Adrenal gland (tissue), 5 donors: ENCODE data around the gene MICU2.

Experiments used
- POLR2A ChIP-seq, 2 donors: fragments of 450-650 bp; IDR thresholded peaks; one replicate each; pipeline ENCODE4 v1.6.1; 2017; ENCODE audit warnings: antibody characterized with exemption in 2 of 2, mild to moderate bottlenecking in 2 of 2, moderate library complexity in 1 of 2
- TF ChIP-seq, protein P1 (sequence below), 6 experiments: fragments of 450-650 bp in 4 of 6; fragments of 200-600 bp in 2 of 6; sonication (generic) in 1 of 6; IDR thresholded peaks; 1 replicate in 5 of 6; 2 replicates in 1 of 6; pipeline versions ENCODE4 v1.5.1 to v1.8.0; 2016 to 2021; ENCODE audit warnings: antibody characterized with exemption in 6 of 6, mild to moderate bottlenecking in 2 of 6, moderate library complexity in 1 of 6
- donor health status: DM: no; HTN: no; CAD: no.

DNA sequence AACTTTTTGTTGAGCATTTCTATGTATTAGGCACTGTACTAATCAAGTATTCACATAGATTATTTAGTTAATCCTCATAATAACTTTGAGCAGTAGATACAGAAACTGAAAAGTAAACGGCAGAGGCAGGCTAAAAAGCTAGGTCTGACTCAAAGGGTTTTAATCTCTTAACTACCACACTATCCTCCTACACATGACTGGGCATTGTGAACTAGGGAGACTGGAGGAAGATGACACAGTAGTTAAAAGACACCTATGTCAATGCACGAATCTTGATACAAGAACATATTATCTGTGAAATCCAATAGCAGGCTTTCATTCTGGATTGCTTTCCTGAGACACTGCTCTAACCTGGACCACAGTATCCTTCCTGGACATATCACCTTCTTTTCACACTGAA lies 36.3 kb downstream of the MICU2 start:
- TF ChIP-seq, protein P1, sequence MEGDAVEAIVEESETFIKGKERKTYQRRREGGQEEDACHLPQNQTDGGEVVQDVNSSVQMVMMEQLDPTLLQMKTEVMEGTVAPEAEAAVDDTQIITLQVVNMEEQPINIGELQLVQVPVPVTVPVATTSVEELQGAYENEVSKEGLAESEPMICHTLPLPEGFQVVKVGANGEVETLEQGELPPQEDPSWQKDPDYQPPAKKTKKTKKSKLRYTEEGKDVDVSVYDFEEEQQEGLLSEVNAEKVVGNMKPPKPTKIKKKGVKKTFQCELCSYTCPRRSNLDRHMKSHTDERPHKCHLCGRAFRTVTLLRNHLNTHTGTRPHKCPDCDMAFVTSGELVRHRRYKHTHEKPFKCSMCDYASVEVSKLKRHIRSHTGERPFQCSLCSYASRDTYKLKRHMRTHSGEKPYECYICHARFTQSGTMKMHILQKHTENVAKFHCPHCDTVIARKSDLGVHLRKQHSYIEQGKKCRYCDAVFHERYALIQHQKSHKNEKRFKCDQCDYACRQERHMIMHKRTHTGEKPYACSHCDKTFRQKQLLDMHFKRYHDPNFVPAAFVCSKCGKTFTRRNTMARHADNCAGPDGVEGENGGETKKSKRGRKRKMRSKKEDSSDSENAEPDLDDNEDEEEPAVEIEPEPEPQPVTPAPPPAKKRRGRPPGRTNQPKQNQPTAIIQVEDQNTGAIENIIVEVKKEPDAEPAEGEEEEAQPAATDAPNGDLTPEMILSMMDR (IDR thresholded peaks at IDR 0.05): no peak
- TF ChIP-seq POLR2A (IDR thresholded peaks at IDR 0.05): no peak
